GM21447 (cell line): ENCODE results near the gene ALOX5AP.

Experiments
- ATAC-seq: cut with Tn5 transposase; IDR thresholded peaks from one replicate; pipeline ENCODE4 v1.9.1; 2021; ENCODE audit not compliant: unreplicated experiment

Gene ALOX5AP

DNA sequence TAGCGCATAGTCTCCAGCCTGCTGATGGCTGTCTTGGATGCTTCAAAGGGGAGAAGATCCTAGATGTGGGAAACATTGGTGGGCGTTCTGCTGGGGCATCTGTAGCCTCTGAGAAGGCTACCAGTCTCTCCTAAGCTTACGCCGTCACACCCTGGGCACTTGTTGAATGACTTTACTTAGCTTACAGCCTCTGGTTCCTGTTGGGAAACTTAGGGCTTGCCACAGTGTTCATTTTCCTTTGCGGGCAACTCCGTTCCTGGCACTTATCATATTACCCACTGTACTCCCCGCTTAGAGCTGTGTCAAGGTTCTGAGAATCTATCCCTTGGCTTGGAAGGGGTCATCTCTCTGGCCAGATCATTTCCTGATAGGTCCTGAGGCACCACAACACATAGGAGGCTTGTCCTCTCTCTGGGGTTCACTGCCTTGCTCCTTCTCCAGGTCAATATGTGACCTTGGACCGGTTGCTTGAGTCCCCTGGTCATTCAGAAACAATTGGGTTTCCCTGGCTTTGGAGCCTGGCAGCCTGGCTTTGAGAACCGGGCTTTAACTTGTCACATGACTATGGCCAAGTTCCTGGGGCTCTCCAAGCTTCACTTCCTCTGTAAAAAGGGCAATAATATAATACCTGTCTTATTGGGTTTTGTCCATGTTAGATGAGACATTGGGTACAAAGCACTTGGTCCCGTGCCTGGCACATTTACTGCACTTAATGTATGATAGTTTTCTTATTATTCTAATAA is 20.5 kb upstream of the ALOX5AP start:
- ATAC-seq = no peak

DNA sequence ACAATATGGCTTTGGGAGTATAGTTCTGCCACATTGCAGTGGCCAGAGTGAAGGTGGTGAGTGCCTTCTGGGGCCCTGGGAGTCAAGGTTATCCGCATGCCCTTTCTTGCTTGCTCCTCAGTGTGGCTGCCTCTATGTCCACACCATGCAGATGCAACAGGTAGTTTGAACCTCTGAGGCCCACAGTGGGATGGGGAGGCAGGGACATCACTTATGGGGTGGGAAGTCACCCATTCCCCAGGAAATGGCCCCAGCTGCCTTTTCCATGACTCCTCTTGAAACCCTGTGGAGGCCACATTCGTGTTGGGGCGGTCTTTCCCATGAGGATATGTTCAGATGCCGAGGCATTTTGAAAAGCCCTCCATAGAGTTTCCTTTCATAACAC is 20.0 kb upstream of the ALOX5AP start:
- ATAC-seq = no peak

- no peak for ATAC-seq
These were observed 19.5 kb upstream of the ALOX5AP start for GRCh38 chr13:30715837-30716236.

DNA sequence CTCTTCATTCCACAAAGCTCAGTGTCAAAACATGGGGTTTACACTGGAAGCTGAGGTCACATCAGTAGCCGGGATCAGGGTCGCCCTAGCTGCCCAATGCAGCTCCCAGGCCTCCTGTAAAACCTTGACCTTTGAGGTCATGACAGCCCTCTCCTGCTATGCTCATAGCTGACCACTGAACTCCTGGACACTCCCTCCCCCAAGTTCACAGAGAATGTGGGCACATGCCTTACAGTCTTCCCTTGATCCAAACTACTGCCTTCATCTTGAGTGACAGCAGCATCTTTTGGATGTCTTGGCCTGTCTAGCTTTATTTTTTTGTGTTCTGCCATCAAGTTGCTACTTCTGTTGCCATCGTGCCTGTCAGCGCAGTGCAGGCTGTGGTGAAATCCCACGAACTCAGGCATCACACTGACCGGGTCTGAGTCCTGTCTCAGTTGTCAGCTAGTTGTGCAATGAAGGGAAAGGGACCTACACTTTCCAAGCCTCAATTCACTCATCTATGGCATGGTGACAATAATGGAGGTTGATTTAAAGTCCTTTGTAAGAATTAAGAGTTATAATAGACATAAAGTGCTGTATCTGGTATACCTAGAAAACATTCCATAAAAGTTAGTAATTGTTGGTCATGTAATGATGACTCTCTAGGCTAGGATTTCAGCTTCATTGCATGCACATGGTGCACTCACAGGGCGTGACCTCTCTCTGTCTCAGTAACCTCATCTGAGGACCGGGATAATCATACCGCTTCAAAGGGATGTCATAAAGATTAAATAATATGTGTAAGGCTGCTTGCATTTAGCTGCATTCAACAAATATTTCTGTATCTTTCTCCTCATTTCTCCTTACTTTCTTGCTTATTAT is 16.4 kb upstream of the ALOX5AP start:
- ATAC-seq = no peak

GRCh38 chr13:30719525-30719914 is 15.8 kb upstream of the ALOX5AP start:
- ATAC-seq = no peak

DNA sequence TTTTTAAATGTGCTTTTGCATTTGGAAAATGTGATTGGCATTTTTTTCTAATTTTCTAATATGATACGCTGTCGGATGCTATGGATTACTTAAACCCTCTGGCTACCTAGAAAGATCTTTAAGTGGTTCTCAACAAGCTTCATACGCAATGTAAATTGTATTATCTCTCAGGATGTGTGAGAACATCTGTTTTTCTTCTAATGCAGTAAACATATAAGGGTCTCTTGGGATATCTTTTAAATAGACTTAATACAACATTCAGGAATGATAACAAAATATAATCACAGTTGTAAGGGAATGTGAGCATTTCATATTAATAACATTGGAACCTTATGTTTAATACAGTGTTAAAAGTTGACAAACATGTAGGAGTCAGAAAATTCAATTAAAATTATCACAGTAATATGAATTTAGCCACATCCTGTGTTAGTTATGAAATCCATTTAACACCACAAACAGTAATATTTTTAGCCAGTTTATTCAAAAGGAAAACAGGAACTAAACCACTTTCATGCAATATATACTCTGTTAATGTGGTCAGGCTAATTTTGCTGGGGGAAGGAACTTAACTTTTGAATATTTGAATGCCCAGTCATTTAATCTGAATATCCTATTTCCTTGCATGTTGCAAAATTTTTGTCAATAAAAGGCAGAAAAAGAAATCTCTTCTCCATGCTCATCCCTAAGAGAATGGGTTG is 15.0 kb upstream of the ALOX5AP start:
- peak; percentile 86 for ATAC-seq

DNA sequence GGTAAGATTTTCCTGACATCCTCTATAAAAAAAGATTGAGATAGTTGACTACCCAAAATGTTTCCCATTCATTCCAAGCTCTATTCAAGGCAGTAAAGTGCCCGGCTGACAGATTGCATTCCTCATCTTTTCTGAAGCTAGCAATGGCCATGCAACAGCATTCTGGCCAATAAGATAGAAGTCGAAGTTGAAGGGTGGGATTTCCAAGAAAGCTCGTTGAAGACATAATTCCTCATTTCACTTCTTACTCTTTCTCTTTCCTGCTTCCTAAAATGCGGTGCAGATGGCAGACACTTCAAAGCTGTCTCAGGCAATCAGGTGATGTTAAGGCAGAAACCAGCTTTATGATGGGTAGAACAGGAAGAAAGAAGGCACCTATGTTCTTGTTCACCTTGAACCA is 13.4 kb upstream of the ALOX5AP start:
- ATAC-seq = no peak

DNA sequence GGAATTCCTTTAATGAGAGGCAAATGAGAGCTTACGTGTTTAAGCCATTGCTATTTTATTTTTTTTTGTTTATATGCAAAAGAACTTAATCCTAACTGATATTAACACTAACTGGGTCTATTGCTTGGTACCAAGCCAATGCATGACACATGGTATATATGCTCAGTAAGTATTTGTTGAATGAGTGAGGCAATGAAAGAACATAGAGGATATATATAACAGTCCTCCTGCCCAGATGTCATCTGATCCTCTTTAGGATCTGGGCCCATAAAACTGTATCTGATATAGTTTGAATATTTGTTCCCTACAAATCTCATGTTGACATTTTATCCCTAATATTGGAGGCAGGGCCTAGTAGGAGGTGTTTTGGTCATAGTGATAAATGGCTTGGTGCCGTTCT is 13.0 kb upstream of the ALOX5AP start:
- ATAC-seq = no peak

GRCh38 chr13:30724778-30725177 is 10.6 kb upstream of the ALOX5AP start:
- no peak for ATAC-seq

DNA sequence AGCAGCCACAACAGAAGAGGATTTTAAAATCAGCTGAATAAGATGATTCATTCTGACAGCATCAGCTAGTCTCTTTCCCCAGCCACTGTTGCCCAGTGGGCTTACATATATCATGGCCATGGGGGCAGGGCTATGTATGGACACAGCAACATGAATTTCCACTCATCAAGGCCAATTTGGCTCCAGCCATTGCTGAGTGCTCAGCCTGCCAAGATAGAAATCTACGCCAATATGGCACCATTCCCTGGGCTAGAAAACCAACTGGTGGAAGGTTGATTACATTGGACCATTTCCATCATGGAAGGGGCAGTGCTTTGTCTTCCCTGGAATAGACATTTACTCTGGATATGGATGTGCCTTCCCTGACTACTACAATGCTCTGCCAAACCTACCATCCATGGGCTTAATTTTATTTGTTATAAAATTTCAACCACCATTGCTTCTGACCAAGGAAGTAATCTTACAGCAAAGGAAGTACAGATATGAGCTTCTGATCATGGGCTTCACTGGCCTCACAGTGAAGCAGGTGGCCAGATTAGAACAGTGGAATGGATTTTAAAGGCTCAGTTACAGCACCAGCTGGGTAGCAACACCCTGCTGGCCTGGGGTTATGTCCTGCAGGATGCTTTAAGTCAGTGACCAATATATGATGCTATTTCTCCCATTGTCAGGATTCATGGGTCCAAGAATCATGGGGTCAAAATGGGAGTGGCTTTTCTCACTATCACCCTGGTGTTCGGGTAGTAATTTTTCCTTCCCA is 9.8 kb upstream of the ALOX5AP start:
- ATAC-seq = no peak

GRCh38 chr13:30726192-30726591 is 9.2 kb upstream of the ALOX5AP start:
- ATAC-seq = no peak

GRCh38 chr13:30727491-30728355 is 7.6 kb upstream of the ALOX5AP start:
- ATAC-seq = no peak

- no peak for ATAC-seq
These were observed 5.5 kb upstream of the ALOX5AP start for GRCh38 chr13:30729801-30730200.

GRCh38 chr13:30730526-30730925 is 4.8 kb upstream of the ALOX5AP start:
- ATAC-seq = no peak

- no peak for ATAC-seq
These were observed 3.8 kb upstream of the ALOX5AP start for GRCh38 chr13:30731361-30732045.

GRCh38 chr13:30732046-30732390 is 3.3 kb upstream of the ALOX5AP start:
- ATAC-seq = no peak

- ATAC-seq = no peak
These were observed 904 bp upstream of the ALOX5AP start for GRCh38 chr13:30734439-30734838.

GRCh38 chr13:30735872-30736175 is 481 bp downstream of the ALOX5AP start:
- no peak for ATAC-seq

GRCh38 chr13:30736461-30737320 is 1.3 kb downstream of the ALOX5AP start:
- no peak for ATAC-seq
